ENCODE data around the gene RGS6.

DNA sequence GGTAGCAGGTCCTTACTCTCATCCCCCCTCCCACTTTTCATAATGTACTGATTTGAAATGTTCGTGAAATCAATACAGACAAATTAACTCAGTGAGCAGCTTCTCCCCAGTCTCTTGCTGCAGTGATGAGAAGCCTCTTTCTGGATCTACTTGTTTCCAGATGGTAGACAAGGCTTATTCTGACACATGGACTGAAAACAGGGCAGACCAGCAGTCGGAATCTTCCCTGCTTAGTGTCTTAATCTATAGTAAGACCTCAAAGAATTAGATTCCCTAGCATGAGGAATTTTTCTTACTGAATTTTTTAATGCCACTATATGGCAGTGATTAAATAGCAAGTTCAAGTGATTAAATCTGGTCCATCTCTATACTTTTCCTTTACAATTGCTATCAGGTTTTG lies 120.1 kb downstream of the RGS6 start:
- TF ChIP-seq, protein P1, sequence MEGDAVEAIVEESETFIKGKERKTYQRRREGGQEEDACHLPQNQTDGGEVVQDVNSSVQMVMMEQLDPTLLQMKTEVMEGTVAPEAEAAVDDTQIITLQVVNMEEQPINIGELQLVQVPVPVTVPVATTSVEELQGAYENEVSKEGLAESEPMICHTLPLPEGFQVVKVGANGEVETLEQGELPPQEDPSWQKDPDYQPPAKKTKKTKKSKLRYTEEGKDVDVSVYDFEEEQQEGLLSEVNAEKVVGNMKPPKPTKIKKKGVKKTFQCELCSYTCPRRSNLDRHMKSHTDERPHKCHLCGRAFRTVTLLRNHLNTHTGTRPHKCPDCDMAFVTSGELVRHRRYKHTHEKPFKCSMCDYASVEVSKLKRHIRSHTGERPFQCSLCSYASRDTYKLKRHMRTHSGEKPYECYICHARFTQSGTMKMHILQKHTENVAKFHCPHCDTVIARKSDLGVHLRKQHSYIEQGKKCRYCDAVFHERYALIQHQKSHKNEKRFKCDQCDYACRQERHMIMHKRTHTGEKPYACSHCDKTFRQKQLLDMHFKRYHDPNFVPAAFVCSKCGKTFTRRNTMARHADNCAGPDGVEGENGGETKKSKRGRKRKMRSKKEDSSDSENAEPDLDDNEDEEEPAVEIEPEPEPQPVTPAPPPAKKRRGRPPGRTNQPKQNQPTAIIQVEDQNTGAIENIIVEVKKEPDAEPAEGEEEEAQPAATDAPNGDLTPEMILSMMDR (IDR thresholded peaks at IDR 0.05; ENCODE audit: low read depth, low read length, poor library complexity, severe bottlenecking), result no peak
- no peak for TF ChIP-seq EZH2phosphoT487 (IDR thresholded peaks at IDR 0.05; ENCODE audit: borderline replicate concordance, low read length)

Data from DOHH2 (cell line).